Keratinocyte (primary cell): ENCODE measurements around the gene CCDC8. TPM values are rescaled to one million over a fixed set of nuclear protein-coding genes. Genes with fewer than 3 reads are reported as not detected.

Experiments used
- DNase-seq: peaks from one replicate; pipeline ENCODE4 v3.0.0-alpha.2; 2011; ENCODE audit warnings: low read depth, missing footprints, low spot score
- FAIRE-seq: peaks from 2 replicates; lab custom pipeline; 2011; peaks lifted over from hg19 to GRCh38; lab: Jason Lieb, UNC
- H2AFZ ChIP-seq: 2 replicates; pipeline ENCODE4 v1.6.0; 2012; ENCODE audit warnings: low read length, control low read depth, inconsistent platforms; ENCODE audit not compliant: control insufficient read depth
- H3K27ac ChIP-seq: 2 replicates; pipeline ENCODE4 v1.5.1; 2011; ENCODE audit warnings: low read length; ENCODE audit not compliant: control insufficient read depth, insufficient read depth
- H3K27me3 ChIP-seq: 3 replicates; pipeline ENCODE4 v1.6.0; 2011; ENCODE audit warnings: low read length; ENCODE audit not compliant: control insufficient read depth, insufficient read depth; ENCODE audit errors: extremely low read depth
- H3K36me3 ChIP-seq, 2 experiments: 2 replicates in 1 of 2; 3 replicates in 1 of 2; pipeline ENCODE4 v1.5.1; 2011; ENCODE audit warnings: low read length in 2 of 2, mild to moderate bottlenecking in 1 of 2; ENCODE audit not compliant: control insufficient read depth in 2 of 2, insufficient read depth in 2 of 2; ENCODE audit errors: extremely low read depth in 1 of 2
- H3K4me1 ChIP-seq: 3 replicates; pipeline ENCODE4 v1.5.1; 2011; ENCODE audit warnings: low read length; ENCODE audit not compliant: control insufficient read depth, insufficient read depth; ENCODE audit errors: extremely low read depth
- H3K4me2 ChIP-seq: 3 replicates; pipeline ENCODE4 v1.6.0; 2011; ENCODE audit warnings: low read depth, low read length; ENCODE audit not compliant: control insufficient read depth, insufficient read depth; ENCODE audit errors: extremely low read depth
- H3K4me3 ChIP-seq, 3 experiments: fragments of 200-600 bp in 1 of 3; sonication (generic) in 1 of 3; 2 replicates in 2 of 3; 3 replicates in 1 of 3; pipeline ENCODE4 v1.5.1; 2011 to 2016; ENCODE audit warnings: low read length in 3 of 3, mild to moderate bottlenecking in 3 of 3, control low read depth in 2 of 3, inconsistent platforms in 1 of 3, low read depth in 1 of 3, mixed read lengths in 1 of 3, mixed run types in 1 of 3, moderate library complexity in 1 of 3; ENCODE audit not compliant: control insufficient read depth in 2 of 3, insufficient read depth in 2 of 3; ENCODE audit errors: extremely low read depth in 1 of 3
- H3K79me2 ChIP-seq: 2 replicates; pipeline ENCODE4 v1.6.0; 2012; ENCODE audit warnings: low read length; ENCODE audit not compliant: control insufficient read depth, insufficient read depth
- H3K9ac ChIP-seq: 3 replicates; pipeline ENCODE4 v1.6.0; 2011; ENCODE audit warnings: low read length; ENCODE audit not compliant: control insufficient read depth, insufficient read depth; ENCODE audit errors: extremely low read depth
- H3K9me1 ChIP-seq: 3 replicates; pipeline ENCODE4 v1.6.0; 2011; ENCODE audit warnings: low read length; ENCODE audit not compliant: control insufficient read depth, insufficient read depth; ENCODE audit errors: extremely low read depth
- H3K9me3 ChIP-seq: 2 replicates; pipeline ENCODE4 v1.5.1; 2012; ENCODE audit warnings: low read depth, low read length; ENCODE audit not compliant: control insufficient read depth
- H4K20me1 ChIP-seq: 3 replicates; pipeline ENCODE4 v1.6.0; 2011; ENCODE audit warnings: low read length; ENCODE audit not compliant: control insufficient read depth, insufficient read depth; ENCODE audit errors: extremely low read depth
- EZH2 ChIP-seq: IDR thresholded peaks from one replicate; pipeline ENCODE4 v1.6.1; 2012; ENCODE audit warnings: inconsistent platforms, mild to moderate bottlenecking, low read length, moderate library complexity
- dilution Hi-C: fragments of 300-500 bp; cut with MboI; formaldehyde crosslinking; loops from one replicate; pipeline ENCODE4 v1.7.0; 2020; ENCODE audit warnings: low sequenced_read_pairs; ENCODE audit not compliant: extremely low pct_ligation_motif_present
- polyA plus RNA-seq, 5 experiments: library from polyadenylated mRNA; depleted of rRNA in 3 of 5; stranded (reverse) in 3 of 5; stranded (forward) in 1 of 5; unstranded in 1 of 5; fragments of >200 nt; gene quantifications; 1 replicate in 1 of 5; 2 replicates in 3 of 5; 3 replicates in 1 of 5; pipeline versions ENCODE4 v1.2.1 to v1.2.3, GENCODE V29; 2011 to 2012; ENCODE audit warnings: missing spikeins in 2 of 5, low read depth in 1 of 5, low replicate concordance in 1 of 5
- TF ChIP-seq, protein P1 (sequence below), 3 experiments: IDR thresholded peaks in 1 of 3; conservative IDR thresholded peaks in 1 of 3; optimal IDR thresholded peaks in 1 of 3; 2 replicates in 2 of 3; 3 replicates in 1 of 3; pipeline versions ENCODE3 to v1.5.1; 2011; ENCODE audit warnings: low read length in 3 of 3, mild to moderate bottlenecking in 3 of 3, moderate library complexity in 2 of 3, control low read depth in 1 of 3, inconsistent platforms in 1 of 3; ENCODE audit not compliant: insufficient read depth in 2 of 3; ENCODE audit errors: extremely low read depth in 1 of 3

Gene CCDC8
- polyA plus RNA-seq, 1 donor (not counting 4 experiments of a cell fraction or from before 2014, with no cell fraction given), result 5.2 TPM

GRCh38 chr19:46385636-46386035, 27.7 kb downstream of the CCDC8 start:
- Histone ChIP-seq H3K36me3 (peaks cover 28 to 35% of the 10 kb centered on the region in 2 experiments), H3K4me3 (no peak overlapping the region), H3K4me1 (no peaks in the 10 kb centered on the region), H2AFZ (no peak overlapping the region), H3K9ac (no peak overlapping the region), H3K9me3 (peaks cover 4% of the 10 kb centered on the region), H3K27me3 (no peaks in the 10 kb centered on the region), H3K79me2 (no peaks in the 10 kb centered on the region), H3K9me1 (no peaks in the 10 kb centered on the region), H4K20me1 (no peaks in the 10 kb centered on the region), H3K4me2 (no peak overlapping the region), H3K27ac (no peak overlapping the region)
- dilution Hi-C loops, result no loop called here
- no peak for TF ChIP-seq EZH2
- TF ChIP-seq, protein P1, sequence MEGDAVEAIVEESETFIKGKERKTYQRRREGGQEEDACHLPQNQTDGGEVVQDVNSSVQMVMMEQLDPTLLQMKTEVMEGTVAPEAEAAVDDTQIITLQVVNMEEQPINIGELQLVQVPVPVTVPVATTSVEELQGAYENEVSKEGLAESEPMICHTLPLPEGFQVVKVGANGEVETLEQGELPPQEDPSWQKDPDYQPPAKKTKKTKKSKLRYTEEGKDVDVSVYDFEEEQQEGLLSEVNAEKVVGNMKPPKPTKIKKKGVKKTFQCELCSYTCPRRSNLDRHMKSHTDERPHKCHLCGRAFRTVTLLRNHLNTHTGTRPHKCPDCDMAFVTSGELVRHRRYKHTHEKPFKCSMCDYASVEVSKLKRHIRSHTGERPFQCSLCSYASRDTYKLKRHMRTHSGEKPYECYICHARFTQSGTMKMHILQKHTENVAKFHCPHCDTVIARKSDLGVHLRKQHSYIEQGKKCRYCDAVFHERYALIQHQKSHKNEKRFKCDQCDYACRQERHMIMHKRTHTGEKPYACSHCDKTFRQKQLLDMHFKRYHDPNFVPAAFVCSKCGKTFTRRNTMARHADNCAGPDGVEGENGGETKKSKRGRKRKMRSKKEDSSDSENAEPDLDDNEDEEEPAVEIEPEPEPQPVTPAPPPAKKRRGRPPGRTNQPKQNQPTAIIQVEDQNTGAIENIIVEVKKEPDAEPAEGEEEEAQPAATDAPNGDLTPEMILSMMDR (optimal IDR thresholded peaks at IDR 0.05 in 1 of 3, IDR thresholded peaks at IDR 0.05 in 1 of 3, conservative IDR thresholded peaks at IDR 0.05 in 1 of 3; ENCODE audit: extremely low read depth in 1 of 3, insufficient read depth in 2 of 3, low read length in 3 of 3), result no peak
- FAIRE-seq (no peak), DNase-seq (no peak)

DNA sequence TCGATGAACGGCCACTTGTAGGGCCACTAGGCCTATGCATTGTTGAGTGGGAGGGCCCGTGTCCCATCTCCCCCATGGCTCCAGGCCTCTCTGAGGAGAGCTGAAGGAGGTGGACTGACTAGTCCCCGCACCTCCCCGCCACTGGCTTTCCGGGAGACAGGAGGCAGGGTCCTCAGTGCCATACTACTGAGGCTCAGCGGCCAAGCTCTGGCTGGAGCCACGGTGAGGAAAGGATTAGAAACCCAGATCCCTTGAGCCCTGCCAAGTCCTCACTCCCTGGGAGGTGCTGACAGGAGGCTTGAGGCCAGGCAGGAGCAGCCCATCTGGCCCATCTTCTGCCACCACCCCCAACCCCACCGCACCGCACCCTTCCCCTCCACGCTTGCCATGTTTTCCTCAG, 29.0 kb downstream of the CCDC8 start:
- Histone ChIP-seq H3K36me3 (peaks cover 27% of the 10 kb centered on the region in 2 experiments), H3K4me3 (no peak overlapping the region), H4K20me1 (no peaks in the 10 kb centered on the region), H3K9ac (no peak overlapping the region), H3K27me3 (no peaks in the 10 kb centered on the region), H3K9me1 (no peaks in the 10 kb centered on the region), H3K9me3 (peaks cover 1% of the 10 kb centered on the region), H2AFZ (no peak overlapping the region), H3K27ac (no peak overlapping the region), H3K4me2 (no peak overlapping the region), H3K4me1 (no peaks in the 10 kb centered on the region), H3K79me2 (peaks cover 2% of the 10 kb centered on the region)
- TF ChIP-seq, protein P1 (optimal IDR thresholded peaks at IDR 0.05 in 1 of 3, IDR thresholded peaks at IDR 0.05 in 1 of 3, conservative IDR thresholded peaks at IDR 0.05 in 1 of 3; ENCODE audit: extremely low read depth in 1 of 3, insufficient read depth in 2 of 3, low read length in 3 of 3), result no peak
- no peak for TF ChIP-seq EZH2
- FAIRE-seq (no peak), DNase-seq (no peak)
- dilution Hi-C loops, result no loop called here
